HUES48 (cell line): ENCODE data around the gene SCFD2.

Source experiments
- H3K27ac ChIP-seq: one replicate; pipeline ENCODE4 v1.7.0; 2013; ENCODE audit warnings: low read depth, low read length, inconsistent platforms
- H3K27me3 ChIP-seq: 2 replicates; pipeline ENCODE4 v1.6.1; 2013; ENCODE audit warnings: mild to moderate bottlenecking, low read length; ENCODE audit not compliant: control insufficient read depth, insufficient read depth
- H3K36me3 ChIP-seq: 2 replicates; pipeline ENCODE4 v1.6.1; 2013; ENCODE audit warnings: low read length; ENCODE audit not compliant: control insufficient read depth, insufficient read depth
- H3K4me1 ChIP-seq: 2 replicates; pipeline ENCODE4 v1.6.1; 2013; ENCODE audit warnings: mild to moderate bottlenecking, low read length; ENCODE audit not compliant: control insufficient read depth, insufficient read depth
- H3K4me3 ChIP-seq: 2 replicates; pipeline ENCODE4 v1.5.1; 2013; ENCODE audit warnings: mild to moderate bottlenecking, low read depth, low read length
- H3K9ac ChIP-seq: 2 replicates; pipeline ENCODE4 v1.6.1; 2013; ENCODE audit warnings: mild to moderate bottlenecking, low read depth, low read length, moderate library complexity
- H3K9me3 ChIP-seq: 2 replicates; pipeline ENCODE4 v1.6.1; 2013; ENCODE audit warnings: low read length; ENCODE audit not compliant: control insufficient read depth, insufficient read depth

Gene SCFD2

DNA sequence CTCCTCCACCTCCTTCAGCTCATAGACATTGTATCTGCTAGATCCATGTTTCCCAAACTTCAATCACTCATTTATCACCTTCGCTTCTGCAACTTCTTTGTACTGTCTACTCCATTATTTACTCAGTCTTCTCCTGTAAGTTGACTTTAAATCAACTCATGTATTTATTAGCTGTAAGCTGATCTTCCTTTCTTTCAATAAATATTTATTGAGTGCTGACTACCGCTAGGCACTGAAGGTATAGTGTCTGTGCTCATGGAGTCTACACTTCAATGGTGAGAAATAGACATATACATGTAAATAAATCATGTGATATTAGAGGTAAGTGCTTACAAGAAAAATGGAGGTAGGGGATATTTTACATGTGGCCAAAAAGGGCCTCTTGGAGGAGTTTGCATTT is 429.1 kb downstream of the SCFD2 start:
- no peak overlapping the region for H3K9ac ChIP-seq
- H3K4me3 ChIP-seq, result no peak overlapping the region
- no peaks in the 10 kb centered on the region for H3K27me3 ChIP-seq
- H3K36me3 ChIP-seq, result no peaks in the 10 kb centered on the region
- no peak overlapping the region for H3K27ac ChIP-seq
- no peaks in the 10 kb centered on the region for H3K9me3 ChIP-seq
- peaks cover 3% of the 10 kb centered on the region; the same call in 1 of the 2 replicates for H3K4me1 ChIP-seq

- Histone ChIP-seq H3K9me3 (no peaks in the 10 kb centered on the region), H3K4me3 (no peak overlapping the region), H3K36me3 (no peaks in the 10 kb centered on the region), H3K27me3 (no peaks in the 10 kb centered on the region), H3K27ac (no peak overlapping the region), H3K9ac (no peak overlapping the region), H3K4me1 (peaks cover 3% of the 10 kb centered on the region; the same call in 1 of the 2 replicates)
Measured at GRCh38 chr4:52935317-52935716, 430.5 kb downstream of the SCFD2 start.

DNA sequence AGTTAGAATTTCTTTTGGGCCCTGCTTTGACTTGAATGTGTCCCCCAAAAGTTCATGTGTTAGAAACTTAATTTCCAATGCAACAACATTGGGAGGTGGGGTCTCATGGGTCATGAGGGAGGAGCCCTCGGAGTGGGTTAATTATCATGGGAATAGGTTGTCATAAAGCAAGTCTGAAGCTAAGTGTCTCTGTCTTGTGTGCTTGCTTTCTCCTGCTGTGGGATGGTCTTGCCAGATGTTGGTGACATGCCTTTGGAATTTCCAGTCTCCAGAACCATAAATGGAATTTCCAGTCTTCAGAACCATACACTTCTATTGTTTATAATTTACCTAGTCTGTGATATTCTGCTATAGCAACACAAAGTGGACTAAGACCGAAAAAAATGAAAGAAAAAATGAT is 432.1 kb downstream of the SCFD2 start:
- Histone ChIP-seq H3K9ac (no peak overlapping the region), H3K4me1 (no peaks in the 10 kb centered on the region), H3K9me3 (no peaks in the 10 kb centered on the region), H3K4me3 (no peak overlapping the region), H3K27ac (no peak overlapping the region), H3K27me3 (no peaks in the 10 kb centered on the region), H3K36me3 (no peaks in the 10 kb centered on the region)

DNA sequence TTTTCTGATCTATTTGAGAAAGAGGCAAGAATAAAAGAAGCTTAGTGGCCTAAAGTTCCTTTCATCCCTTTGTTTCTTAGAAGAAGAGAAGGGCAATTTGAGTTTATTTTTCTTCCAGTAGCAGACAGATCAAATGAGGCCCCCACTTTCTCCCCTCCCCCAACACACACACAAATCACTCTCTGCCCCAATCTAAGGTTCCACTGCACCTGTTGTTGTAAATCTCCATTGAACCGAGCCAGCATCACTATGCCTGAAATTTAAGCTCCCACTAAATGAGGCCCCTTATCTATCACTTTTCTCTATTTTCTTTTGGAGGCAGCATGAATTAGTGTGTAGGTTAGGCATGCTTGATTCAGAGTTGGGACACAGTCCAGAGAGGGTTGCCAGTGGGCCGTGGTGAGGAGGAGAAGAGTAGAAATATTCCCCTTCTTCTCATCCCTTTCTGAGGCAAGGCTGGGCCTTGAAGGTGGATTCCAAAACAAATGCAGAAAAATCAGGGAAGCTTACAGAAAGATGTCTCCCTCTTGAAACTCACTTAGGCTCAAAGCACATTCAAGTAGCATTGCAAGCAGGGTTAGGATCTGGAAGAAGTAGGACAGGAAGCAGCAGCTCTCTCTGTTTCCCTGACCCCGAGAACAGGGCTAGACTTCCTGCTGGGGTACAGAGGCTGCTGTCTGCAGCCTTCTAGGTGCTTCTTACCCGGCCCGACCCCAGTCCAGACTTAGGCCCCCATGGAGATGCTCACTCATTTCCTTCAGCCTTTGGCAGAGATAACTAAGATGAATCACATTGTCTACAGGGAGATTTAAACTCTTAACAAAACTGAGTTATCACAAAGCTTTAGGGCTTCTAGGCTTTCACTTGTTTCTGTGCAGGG is 433.0 kb downstream of the SCFD2 start:
- H3K27me3 ChIP-seq, result no peaks in the 10 kb centered on the region
- H3K9me3 ChIP-seq, result no peaks in the 10 kb centered on the region
- no peaks in the 10 kb centered on the region for H3K4me1 ChIP-seq
- H3K36me3 ChIP-seq, result no peaks in the 10 kb centered on the region
- H3K9ac ChIP-seq, result no peak overlapping the region
- no peak overlapping the region for H3K27ac ChIP-seq
- no peak overlapping the region for H3K4me3 ChIP-seq

DNA sequence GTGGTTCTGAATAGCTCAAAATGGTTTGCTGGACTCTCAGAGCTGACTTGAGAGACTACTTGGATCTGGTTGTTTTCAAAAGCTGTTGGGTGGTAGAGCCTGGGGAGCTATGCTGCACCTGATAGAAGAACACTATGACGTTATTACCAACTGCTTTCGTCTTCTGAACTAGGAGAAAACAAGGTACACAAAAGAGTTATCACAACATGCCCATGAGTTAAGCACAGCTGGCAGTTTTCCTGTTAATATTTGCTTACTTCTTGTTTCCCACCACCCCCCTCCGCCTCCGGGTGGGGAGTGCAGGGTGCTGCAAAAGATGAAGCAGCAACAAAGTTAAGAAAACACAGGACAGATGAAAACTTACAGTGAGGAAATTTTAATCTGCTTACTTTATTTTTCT is 434.6 kb downstream of the SCFD2 start:
- H3K27ac ChIP-seq, result no peak overlapping the region

GRCh38 chr4:52926196-52926974 is 439.5 kb downstream of the SCFD2 start:
- Histone ChIP-seq H3K27me3 (no peaks in the 10 kb centered on the region), H3K9me3 (no peaks in the 10 kb centered on the region), H3K27ac (peak overlapping the region; percentile 89), H3K9ac (no peak overlapping the region), H3K36me3 (no peaks in the 10 kb centered on the region), H3K4me3 (peak overlapping the region; percentile 3; the same call in 1 of the 2 replicates), H3K4me1 (peaks cover 19% of the 10 kb centered on the region)

More for the DNA sequence above, 434.6 kb downstream of the SCFD2 start:
- H3K9me3 ChIP-seq, result no peaks in the 10 kb centered on the region
- no peaks in the 10 kb centered on the region for H3K27me3 ChIP-seq
- peaks cover 8% of the 10 kb centered on the region for H3K4me1 ChIP-seq
- H3K4me3 ChIP-seq, result no peak overlapping the region
- H3K36me3 ChIP-seq, result no peaks in the 10 kb centered on the region
- H3K9ac ChIP-seq, result no peak overlapping the region

- H3K4me1 ChIP-seq, result peaks cover 19% of the 10 kb centered on the region
- H3K9ac ChIP-seq, result no peak overlapping the region
- H3K36me3 ChIP-seq, result no peaks in the 10 kb centered on the region
- no peaks in the 10 kb centered on the region for H3K27me3 ChIP-seq
- no peaks in the 10 kb centered on the region for H3K9me3 ChIP-seq
- H3K4me3 ChIP-seq, result no peak overlapping the region; the same call in 1 of the 2 replicates
- peak overlapping the region; percentile 89 for H3K27ac ChIP-seq
Measured at GRCh38 chr4:52925531-52925968, 440.3 kb downstream of the SCFD2 start.

- Histone ChIP-seq H3K4me1 (peaks cover 4% of the 10 kb centered on the region; the same call in 1 of the 2 replicates), H3K9ac (no peak overlapping the region), H3K9me3 (no peaks in the 10 kb centered on the region), H3K36me3 (no peaks in the 10 kb centered on the region), H3K27ac (no peak overlapping the region), H3K4me3 (no peak overlapping the region), H3K27me3 (no peaks in the 10 kb centered on the region)
Measured at GRCh38 chr4:52919461-52919860, 446.4 kb downstream of the SCFD2 start.

GRCh38 chr4:52917817-52918216 is 448.0 kb downstream of the SCFD2 start:
- H3K27me3 ChIP-seq, result no peaks in the 10 kb centered on the region
- no peaks in the 10 kb centered on the region for H3K9me3 ChIP-seq
- no peaks in the 10 kb centered on the region for H3K36me3 ChIP-seq
- no peak overlapping the region for H3K4me3 ChIP-seq
- no peak overlapping the region for H3K9ac ChIP-seq
- no peak overlapping the region for H3K27ac ChIP-seq
- peaks cover 4% of the 10 kb centered on the region; the same call in 1 of the 2 replicates for H3K4me1 ChIP-seq

GRCh38 chr4:52915730-52916300 is 450.0 kb downstream of the SCFD2 start:
- H3K9ac ChIP-seq, result no peak overlapping the region
- no peaks in the 10 kb centered on the region for H3K27me3 ChIP-seq
- peaks cover 4% of the 10 kb centered on the region; the same call in 1 of the 2 replicates for H3K4me1 ChIP-seq
- no peaks in the 10 kb centered on the region for H3K9me3 ChIP-seq
- H3K27ac ChIP-seq, result no peak overlapping the region
- no peaks in the 10 kb centered on the region for H3K36me3 ChIP-seq
- no peak overlapping the region for H3K4me3 ChIP-seq
